HG03457 (cell line): Measurements from ENCODE around the gene ARHGAP25.

Source experiments
- ATAC-seq: cut with Tn5 transposase; IDR thresholded peaks from one replicate; pipeline ENCODE4 v1.9.1; 2021; ENCODE audit warnings: moderate number of reproducible peaks; ENCODE audit not compliant: unreplicated experiment

Gene ARHGAP25

DNA sequence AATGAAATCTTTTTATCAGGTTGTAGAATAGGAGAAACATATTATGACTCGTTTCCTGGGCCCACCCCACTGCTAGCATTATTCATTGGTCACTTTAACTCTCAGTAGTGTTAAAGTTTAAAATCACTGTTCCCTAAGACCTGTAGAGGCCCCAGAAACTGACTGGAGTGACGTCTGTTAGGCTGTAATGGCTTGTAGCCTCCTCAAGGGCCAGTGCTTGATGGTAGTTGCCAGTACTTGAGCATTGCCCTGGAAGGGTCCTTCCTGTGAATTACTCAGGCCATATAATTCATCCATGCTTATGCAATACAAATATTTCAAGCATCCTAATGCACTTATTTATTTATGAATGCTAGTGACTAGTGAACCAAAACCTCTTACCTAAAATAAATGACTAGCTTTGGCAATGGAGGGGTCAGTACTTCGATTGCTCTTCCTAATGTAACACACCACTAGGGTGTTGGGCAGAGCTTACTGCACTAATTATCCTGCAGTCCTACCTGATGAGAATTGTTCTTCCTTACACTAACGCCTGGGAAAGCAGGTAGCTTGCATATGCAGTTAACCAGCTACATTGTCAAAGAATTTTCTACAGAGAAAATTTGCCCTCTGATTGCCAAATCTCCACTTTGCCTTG, 31.2 kb downstream of the ARHGAP25 start:
- no peak for ATAC-seq

- no peak for ATAC-seq
These were observed 31.8 kb downstream of the ARHGAP25 start for GRCh38 chr2:68766376-68766845.

DNA sequence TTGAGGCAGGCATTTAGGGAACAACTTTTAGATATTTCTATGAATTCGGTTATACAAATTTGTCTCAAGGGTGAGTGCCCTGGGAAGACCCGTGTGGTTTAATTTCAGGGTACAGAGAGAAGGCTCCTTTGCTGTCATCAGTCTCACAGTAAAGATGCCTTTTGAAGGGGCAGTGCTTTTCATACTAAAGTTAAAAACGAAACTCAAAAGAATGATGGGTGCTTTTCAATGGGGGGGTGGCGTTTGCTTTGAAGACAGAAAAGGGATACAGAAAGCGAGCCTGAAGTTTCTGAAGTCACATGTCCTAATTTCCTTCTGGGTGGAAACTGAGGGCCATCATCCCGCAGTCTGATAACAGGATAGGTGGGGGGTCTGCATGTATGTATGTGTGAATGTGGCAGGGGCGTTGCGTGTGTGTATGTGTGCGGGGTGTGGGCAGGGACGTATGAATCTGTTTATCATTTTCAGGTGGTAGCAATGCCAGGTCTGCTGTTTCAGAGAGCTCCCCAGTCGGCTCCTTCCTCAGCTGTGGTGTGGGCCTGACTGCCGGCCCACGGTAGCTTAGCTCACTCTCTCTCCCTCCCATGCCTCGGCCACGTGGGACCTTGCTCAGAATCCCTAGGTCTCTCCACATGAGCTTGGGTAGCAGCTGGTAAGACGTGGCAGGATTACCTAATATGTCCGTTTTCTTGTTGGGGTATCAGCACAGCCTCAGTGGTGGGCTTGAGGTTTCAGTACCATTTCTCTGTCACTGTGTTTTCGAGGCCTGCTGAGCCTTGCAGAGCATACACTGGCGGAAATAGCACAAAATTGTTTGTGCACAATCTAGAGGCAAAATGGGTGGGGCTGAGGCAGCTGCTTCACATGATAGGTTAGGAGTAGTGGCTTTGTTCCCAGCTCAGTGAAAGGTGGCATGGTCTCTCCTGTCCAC, 32.7 kb downstream of the ARHGAP25 start:
- no peak for ATAC-seq

DNA sequence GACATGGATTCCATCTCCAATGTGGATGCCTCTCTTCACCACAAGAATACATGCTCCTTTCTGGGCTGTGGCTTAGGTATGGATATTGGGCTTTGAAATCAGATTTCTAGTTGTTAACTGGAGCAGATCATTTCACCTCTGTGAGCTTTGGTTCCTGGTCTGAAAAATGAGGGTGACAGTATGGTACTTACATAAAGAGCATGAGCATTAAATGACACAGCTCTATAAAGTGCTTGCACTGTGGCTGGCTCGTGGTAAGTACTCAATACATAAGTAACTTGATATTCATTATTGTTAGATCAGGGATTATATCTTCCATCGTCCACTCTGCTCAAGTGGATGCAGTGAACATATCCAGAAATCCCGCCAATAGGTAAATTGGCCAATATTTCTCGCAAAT, 33.4 kb downstream of the ARHGAP25 start:
- ATAC-seq: no peak

DNA sequence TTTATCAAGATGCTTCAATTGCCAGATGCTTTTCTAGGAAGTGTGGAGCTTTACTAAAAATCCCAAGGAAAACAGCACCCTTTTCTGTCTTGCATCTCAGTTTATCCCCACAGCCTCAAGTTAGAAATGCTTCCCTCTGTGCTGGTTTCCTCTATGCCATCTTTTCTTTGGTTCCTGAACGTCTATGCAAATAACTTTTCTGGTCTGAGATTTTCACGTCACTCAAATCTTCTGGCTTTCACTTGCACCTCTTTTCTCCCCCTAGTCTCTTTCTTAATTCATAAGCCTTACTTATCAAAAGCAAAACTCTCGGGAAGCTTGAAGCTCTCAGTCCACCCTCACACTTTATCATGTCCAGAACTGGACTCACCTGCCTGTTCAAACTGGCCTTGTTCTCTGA, 33.9 kb downstream of the ARHGAP25 start:
- ATAC-seq: no peak

- ATAC-seq: no peak
These were observed 34.3 kb downstream of the ARHGAP25 start for GRCh38 chr2:68768951-68769350.

GRCh38 chr2:68769586-68770270, 35.1 kb downstream of the ARHGAP25 start:
- ATAC-seq: no peak

GRCh38 chr2:68770271-68771111, 35.9 kb downstream of the ARHGAP25 start:
- ATAC-seq: no peak

DNA sequence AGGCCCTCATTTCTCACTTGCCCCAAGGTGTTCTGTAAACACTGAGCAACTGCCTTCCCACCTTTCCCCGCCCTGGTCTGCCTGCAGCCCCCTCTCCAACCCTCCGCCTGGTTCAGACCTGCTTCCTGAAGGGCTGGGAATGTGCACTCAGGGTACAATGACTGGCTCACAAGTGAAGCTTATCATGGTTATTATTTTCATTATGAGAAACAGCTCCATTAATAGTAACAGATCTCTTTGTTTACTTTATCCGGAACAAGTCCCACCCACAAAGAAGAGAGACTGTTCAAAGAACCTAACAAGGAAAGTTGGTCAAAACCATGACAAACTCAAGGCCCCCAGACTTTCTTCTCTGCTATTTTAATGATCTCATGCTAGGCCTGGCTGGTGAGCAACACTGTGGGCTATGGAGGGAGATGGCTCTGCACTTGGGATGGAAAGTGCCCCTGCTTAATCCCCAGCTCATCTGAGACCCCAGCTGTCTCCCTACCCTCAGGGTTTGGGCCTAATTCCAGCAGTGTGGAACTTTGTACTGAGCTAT, 36.7 kb downstream of the ARHGAP25 start:
- no peak for ATAC-seq

- no peak for ATAC-seq
These were observed 37.5 kb downstream of the ARHGAP25 start for GRCh38 chr2:68772109-68772508.

DNA sequence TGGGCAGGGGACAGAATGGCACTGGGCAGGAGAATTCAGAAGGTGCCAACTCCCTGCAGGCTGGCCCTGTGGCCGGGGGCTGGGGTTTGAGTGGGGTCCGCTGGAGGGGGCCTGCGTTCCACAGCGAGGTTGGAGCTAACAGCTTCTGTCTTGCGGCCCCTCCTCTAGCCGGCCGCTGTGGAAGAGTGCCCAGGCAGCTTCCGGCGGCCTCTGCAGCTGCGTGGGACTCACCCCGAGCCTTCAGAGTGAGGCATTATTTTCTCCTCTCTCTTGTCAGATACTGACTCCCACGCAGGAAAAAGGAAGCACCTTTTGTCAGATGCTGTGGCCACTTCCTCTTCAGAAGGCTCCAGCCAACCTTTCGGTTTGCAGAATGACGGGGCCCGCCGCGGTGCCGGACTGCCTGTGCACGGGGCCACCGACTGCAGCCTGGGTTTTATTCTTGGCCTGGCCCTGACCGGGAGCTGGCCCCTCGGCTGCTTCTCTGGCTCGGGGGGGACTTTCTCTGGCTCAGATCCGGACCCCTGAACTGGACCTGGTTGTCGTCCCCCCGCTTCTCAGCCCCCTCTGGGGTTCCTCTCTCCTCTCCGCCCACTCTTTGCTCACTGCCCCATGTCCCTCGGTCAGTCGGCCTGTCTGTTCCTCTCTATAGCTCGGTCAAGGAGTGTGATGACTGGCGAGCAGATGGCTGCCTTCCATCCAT, 40.1 kb downstream of the ARHGAP25 start:
- ATAC-seq: peak; percentile 81

- ATAC-seq: no peak
These were observed 40.7 kb downstream of the ARHGAP25 start for GRCh38 chr2:68775272-68775842.

- no peak for ATAC-seq
These were observed 41.5 kb downstream of the ARHGAP25 start for GRCh38 chr2:68776124-68776523.

DNA sequence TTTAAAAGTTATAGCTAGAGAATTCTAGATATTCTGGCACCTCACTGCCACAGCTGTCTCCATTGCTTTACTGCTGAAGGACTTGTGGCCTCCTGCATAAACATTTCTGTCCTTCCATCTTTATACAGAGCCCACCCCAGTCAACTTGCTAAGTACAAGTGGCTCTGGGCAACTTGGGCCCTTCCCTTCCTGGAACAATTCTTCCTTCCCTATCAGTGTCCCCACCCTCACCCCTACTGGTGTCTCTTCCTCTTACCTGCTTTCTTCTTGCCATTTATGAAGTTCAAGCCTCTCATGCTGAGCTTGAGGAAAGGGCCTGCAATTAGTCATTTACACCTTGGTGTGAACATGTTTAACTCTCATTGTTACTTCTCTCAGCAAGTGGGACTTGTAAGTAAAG, 45.0 kb downstream of the ARHGAP25 start:
- no peak for ATAC-seq

GRCh38 chr2:68784188-68784587, 49.6 kb downstream of the ARHGAP25 start:
- ATAC-seq: no peak

GRCh38 chr2:68784915-68785314, 50.3 kb downstream of the ARHGAP25 start:
- no peak for ATAC-seq

- no peak for ATAC-seq
These were observed 52.7 kb downstream of the ARHGAP25 start for GRCh38 chr2:68787356-68787755.

GRCh38 chr2:68789603-68790002, 55.0 kb downstream of the ARHGAP25 start:
- ATAC-seq: peak; percentile 99

DNA sequence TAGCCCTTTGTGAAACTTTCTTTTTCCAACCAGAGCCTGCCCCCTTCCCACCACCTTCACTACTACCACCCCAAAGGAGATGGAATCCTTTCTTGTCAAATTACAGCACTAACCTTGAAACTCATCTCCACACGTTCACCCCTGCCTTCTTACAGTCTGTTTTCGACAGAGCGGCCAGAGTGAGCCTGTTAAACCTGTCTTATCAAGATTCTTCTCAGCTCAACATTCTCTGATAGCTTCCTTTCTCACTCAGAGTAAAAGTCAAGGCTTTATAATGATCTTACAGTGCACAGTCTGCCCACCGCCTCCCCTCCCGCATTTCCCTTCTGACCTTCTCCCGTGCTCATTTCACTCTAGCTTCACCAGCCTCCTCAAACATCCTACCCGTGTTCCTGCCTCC, 56.0 kb downstream of the ARHGAP25 start:
- ATAC-seq: no peak
